Muscle of leg (tissue), 9 donors: Measurements from ENCODE around the gene ZNF454. TPM values are rescaled to one million over a fixed set of nuclear protein-coding genes. Genes with fewer than 3 reads are reported as not detected.

ENCODE experiments used
- polyA plus RNA-seq, 8 donors: library from polyadenylated mRNA; unstranded; fragments of 120-200 nt; gene quantifications; one replicate each; pipeline versions ENCODE4 v1.2.1 to v1.2.3, GENCODE V29; 2013; ENCODE audit warnings: inconsistent platforms in 1 of 8, low replicate concordance in 1 of 8; ENCODE audit not compliant: insufficient read length in 8 of 8, insufficient read depth in 1 of 8
- total RNA-seq: library from RNA; stranded (reverse); fragments of 120-200 nt; gene quantifications from one replicate; pipeline ENCODE4 v1.2.4, GENCODE V29; 2013

The ZNF454 gene
- total and polyA plus RNA-seq, 9 donors, result 2.5 to 4.9 (median 3.1) TPM

Other genes with a start within 250 kb of the ZNF454 start
- gene ZNF354A, start 210.5 kb upstream of the ZNF454 start, total RNA-seq, result 9.0 TPM
- gene ZNF354A, start 210.5 kb upstream of the ZNF454 start, polyA plus RNA-seq, result 10 to 100 TPM in 3 of 8 donors, 1 to 10 TPM in 5; 8.7 to 11.6 (median 10.0) TPM
- 13.3 TPM for gene ZNF354B, start 81.2 kb upstream of the ZNF454 start, total RNA-seq
- gene ZNF354B, start 81.2 kb upstream of the ZNF454 start, polyA plus RNA-seq, result 10 to 100 TPM; 10.8 to 16.2 (median 13.1) TPM
- gene ZFP2, start 45.3 kb upstream of the ZNF454 start, total RNA-seq, result 2.9 TPM
- 1 to 10 TPM; 1.6 to 2.5 (median 2.2) TPM for gene ZFP2, start 45.3 kb upstream of the ZNF454 start, polyA plus RNA-seq
- not detected for gene GRM6, start 54.1 kb downstream of the ZNF454 start, total RNA-seq
- gene GRM6, start 54.1 kb downstream of the ZNF454 start, polyA plus RNA-seq, result 1 to 10 TPM in 1 of 8 donors, under 1 TPM in 7; 0.23 to 1.1 (median 0.59) TPM
- 6.0 TPM for gene ZNF879, start 82.6 kb downstream of the ZNF454 start, total RNA-seq
- gene ZNF879, start 82.6 kb downstream of the ZNF454 start, polyA plus RNA-seq, result 1 to 10 TPM; 3.1 to 4.3 (median 3.8) TPM
- gene ZNF354C, start 119.2 kb downstream of the ZNF454 start, total RNA-seq, result 11.0 TPM
- gene ZNF354C, start 119.2 kb downstream of the ZNF454 start, polyA plus RNA-seq, result 10 to 100 TPM in 2 of 8 donors, 1 to 10 TPM in 6; 4.9 to 10.7 (median 8.5) TPM